GM23248 (cell line): ENCODE data around the gene LDB2.

Experiments
- EZH2 ChIP-seq: fragments of 200-600 bp; sonication (generic); IDR thresholded peaks from 2 replicates; pipeline ENCODE4 v1.6.1; 2018; ENCODE audit warnings: antibody characterized with exemption, mild to moderate bottlenecking; ENCODE audit not compliant: insufficient read depth, poor library complexity, severe bottlenecking
- EZH2phosphoT487 ChIP-seq: fragments of 200-600 bp; sonication (generic); IDR thresholded peaks from 2 replicates; pipeline ENCODE4 v1.6.1; 2018; ENCODE audit warnings: antibody characterized with exemption, moderate library complexity, mild to moderate bottlenecking, low read depth; ENCODE audit not compliant: insufficient read depth

DNA sequence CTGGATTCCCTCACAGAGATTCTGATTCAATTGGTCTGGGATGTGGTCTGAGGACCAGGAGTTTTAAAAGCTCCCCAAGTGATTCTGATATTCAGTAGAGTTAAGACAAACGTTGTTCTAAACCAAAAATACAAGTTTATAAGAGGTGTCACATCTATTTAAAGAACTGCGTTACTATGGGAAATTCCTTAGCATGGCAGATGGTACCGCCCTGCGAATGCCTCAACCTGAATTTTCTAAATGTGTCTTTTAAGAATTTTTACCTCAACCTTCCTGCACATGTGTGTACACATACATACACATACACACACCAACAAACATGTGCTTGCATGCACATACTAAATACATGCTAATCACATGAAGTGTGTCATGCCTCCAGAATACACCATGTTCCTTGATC, 343.3 kb downstream of the LDB2 start:
- no peak for TF ChIP-seq EZH2phosphoT487
- TF ChIP-seq EZH2: no peak
